GM19463 (cell line): Measurements from ENCODE around the gene VTI1A.
"Not testable (repeated sequence)": the region's sequence is repeated elsewhere in the genome, so short reads cannot be mapped to it uniquely, and the experiment has no call there.

Experiments used
- ATAC-seq: cut with Tn5 transposase; IDR thresholded peaks from one replicate; pipeline ENCODE4 v1.9.1; 2021; ENCODE audit warnings: mild to moderate bottlenecking, moderate library complexity; ENCODE audit not compliant: unreplicated experiment

The VTI1A gene

DNA sequence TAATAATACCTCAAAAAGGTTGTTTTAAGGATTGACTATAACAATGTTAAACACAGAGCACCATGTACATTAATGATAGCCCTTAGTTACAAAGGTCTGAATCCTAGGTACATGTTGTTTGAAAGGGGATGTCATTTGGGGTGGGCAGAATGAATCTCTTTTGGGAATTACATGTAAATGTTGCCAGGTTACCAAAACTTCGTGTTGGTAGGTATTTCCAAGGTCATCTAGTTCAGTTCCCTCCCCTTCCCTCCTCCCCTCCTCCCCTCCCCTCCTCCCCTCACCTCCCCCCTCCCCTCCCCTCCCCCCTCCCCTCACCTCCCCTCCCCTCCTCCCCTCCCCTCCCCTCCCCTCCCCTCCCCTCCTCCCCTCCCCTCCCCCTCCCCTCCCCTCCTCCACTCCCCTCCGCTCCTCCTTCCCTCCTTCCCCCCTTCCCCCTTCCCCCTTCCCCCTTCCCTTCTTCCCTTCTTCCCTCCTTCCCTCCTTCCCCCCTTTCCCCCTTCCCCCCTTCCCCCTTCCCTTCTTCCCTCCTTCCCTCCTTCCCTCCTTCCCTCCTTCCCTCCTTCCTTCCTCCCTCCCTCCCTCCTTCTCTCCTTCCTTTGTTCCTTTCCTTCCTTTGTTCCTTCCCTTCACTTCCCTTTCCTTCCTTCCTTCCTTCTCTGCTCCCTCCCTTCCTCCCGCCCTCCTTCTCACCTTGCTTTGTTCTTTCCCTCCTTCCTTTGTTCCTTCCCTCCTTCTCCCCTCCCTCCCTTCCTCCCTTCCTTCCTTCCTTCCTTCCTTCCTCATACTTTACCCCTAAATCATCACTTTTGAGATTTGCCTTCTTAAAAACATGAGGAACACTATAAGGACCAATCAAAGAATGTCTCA is 8.1 kb downstream of the VTI1A start:
- no peak for ATAC-seq

DNA sequence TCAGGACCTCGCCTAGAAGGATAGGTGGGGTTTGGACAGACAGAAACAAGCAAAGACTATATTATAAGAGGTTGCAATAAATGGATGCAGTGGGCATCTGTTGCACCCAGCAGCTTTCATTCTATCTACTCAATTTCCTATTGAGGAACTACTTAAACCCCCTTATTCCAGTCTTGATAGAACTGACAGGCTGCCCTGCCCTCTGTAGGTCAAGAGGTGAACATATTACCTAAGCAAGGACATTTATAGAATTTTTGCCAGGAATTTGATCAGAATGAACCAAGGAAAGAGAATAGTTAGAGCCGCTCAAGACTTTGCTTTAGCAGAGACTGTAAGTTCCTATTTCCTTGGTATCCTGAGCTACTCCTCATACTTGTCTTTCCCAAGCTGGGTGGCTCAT is 9.5 kb downstream of the VTI1A start:
- no peak for ATAC-seq

DNA sequence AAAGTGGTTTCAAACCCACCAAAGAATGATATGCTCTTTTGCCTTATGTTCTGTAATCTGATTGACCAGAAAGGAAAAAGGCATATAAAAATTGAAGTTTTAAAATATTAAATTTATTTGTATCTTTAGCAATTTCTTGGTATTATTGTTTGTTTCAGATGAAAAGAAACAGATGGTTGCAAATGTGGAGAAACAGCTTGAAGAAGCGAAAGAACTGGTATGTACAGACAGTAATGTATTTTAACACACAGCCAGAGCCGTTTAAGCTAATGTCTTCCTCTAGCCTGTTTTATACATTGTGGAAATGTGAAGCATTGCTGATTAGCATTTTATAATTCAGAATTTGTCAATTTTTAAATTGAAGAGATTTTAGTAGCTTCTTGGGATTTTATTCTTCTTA is 13.4 kb downstream of the VTI1A start:
- no peak for ATAC-seq

DNA sequence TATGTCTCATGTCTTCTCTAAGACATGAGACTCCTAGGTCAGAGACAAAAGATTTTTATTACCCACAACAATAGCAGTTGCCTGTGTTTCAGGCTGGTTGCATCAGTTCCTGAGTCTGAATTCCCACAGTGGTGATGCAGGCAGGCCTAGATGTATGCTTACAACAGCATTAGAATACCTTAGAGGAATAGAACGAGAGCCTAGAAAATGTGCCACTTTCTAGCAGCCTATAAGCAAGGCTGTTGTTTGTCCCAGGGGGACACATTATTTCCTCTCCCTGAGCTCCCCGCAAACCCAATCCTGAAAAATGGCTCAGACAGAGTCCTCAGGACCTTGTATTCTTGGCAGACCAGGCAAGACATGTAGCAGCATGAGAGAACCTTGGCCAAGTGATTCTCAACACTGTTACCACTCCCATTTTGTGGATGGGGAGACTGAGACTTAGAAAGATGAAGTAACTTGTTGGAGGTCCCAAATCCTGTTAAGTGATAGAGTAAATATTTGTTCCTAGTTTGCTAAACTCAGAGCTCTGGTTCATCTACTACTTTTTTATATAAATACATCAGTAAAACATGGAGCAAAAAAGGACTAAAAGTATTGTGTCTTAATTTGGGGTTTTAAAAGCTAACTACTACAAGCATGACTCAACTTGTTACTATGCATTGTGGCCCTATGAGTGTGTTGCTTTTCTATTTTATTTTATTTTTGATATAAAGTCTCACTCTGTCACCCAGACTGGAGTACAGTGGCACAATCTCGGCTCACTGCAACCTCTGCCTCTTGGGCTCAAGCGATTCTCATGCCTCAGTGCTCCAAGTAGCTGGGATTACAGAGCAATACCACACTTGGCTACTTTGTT is 14.2 kb downstream of the VTI1A start:
- no peak for ATAC-seq

DNA sequence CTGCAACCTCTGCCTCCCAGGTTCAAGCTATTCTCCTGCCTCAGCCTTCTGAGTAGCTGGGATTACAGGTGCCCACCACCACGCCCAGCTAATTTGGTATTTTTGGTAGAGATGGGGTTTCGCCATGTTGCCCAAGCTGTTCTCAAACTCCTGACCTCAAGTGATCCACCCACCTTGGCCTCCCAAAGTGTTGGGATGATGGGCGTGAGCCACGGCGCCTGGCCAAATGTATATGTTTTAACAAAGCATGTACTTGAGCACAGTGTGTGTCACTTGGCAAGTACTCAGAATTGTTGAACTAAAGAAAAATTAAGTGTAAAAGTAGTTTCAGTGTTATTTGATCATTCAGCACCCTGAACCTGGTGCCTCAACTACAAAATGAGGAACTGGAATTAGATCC is 17.1 kb downstream of the VTI1A start:
- ATAC-seq, result not testable (repeated sequence)

DNA sequence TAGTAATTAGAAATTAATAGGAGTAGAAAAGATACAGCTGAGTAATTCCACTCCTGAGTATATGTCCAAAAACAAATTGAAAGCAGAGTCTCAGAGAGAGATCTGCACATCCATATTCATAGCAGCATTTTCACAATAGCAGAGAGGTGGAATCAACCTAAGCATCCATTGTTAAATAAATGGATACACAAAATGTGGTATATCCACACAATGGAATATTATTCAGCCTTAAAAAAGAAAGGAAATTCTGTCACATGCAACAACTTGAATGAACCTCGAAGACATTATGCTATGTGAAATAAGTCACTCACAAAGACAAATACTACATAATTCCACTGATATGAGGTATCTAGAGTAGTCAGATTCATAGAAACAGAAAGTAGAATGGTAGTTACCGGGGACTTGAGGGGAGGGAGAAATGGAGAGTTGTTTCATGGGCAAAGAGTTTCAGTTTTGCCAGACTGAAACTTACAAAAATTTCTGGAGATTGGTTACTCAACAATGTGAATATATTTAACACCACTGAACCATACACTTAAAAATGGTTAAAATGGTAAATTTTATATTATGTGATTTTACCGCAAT is 18.4 kb downstream of the VTI1A start:
- no peak for ATAC-seq

DNA sequence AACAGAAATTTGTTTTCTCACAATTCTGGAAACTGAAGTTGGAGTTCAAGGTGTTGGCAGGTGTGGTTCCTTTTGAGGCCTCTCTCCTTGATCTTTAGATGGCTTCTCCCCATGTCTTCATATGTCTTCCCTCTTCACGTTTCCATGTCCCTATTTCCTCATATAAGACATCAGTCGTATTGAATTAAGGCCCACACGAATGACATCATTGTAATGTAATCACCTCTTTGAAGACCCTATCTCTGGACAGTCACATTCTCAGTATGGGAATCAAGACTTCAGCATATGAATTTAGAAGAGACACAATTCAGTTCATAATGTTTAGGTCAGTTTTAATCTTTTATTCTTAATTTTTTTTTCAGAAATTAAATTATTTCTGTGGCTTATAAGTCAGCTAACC is 19.8 kb downstream of the VTI1A start:
- ATAC-seq, result no peak

DNA sequence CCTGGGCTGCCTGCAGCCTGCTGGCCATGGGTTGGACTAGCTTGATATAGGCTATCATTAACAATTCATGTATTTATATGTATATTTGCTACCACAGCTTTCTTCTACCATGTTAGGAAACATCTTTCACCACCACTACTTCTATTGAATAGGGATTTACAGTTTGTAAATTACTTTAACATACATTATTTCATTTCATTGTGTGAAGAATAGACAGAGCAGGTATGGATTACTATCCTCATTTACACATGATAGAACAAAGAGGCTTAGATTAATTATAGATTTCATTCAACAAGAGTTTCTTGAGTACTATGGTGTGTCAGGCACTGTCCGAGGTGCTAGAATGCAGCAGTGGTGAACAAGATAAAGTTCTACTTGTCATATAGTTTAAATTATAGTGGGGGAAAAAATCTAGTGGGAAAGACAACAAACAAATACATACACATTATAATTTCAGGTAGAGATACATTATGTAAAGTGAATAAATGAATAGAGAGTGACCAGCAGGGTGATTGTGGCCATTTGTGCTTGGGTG is 20.6 kb downstream of the VTI1A start:
- no peak for ATAC-seq

DNA sequence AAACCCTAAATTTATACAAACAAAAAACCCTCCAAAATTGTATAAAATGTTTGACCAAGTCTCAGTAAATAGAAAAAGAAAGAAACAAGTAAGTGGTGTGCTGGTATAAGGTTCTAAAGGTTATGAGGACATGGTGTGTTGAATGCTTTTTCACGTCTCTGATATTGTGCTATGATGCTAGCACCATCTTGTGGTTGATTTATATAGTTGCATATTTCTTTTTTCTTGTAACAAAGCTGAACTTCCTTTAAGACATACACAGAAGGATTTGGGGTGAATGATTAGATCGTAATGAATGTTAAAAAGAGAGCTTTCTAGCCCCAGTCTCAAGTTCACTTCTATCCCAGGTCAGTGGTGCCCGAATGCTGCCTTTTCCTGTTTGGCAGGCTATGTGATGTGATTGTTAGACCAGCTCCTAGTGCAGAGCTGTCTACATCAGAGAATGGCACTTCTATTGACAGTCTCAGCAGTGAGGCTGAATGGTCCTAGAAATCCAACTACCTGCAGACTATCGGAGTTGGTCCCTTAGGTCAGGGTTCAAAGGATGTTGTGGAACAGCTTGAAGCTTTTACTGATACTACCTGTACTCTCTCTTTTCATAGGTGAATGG is 25.0 kb downstream of the VTI1A start:
- peak; percentile 56 for ATAC-seq

DNA sequence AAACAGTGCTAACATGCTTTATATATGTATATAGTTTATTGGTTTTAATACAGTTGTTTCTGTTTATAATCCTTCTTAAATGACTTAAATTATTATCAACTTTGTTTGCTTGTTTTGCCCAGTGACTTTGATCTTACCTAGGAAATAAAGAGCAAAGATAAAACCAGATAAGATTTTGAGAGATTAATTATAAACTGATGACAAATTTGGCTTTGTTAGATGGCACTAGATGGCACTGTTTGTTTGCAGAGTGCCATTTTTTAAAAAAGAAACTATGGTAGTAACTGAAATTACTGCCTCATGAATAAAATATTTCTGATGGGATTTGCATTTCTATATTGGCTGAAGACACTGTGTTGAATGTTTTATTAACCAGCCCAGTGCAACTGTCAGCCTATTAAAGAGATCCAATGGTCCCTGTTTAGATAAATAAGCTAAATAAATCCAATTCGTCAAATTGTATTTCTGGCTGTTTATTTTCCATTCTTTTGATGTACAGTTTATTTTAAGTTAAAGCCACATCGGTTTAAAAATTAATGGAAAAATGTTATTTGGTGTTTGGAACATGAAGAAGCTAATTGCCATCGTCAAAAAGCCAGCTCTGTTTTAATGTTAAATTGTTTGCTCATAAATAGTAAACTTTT is 28.7 kb downstream of the VTI1A start:
- ATAC-seq, result no peak

DNA sequence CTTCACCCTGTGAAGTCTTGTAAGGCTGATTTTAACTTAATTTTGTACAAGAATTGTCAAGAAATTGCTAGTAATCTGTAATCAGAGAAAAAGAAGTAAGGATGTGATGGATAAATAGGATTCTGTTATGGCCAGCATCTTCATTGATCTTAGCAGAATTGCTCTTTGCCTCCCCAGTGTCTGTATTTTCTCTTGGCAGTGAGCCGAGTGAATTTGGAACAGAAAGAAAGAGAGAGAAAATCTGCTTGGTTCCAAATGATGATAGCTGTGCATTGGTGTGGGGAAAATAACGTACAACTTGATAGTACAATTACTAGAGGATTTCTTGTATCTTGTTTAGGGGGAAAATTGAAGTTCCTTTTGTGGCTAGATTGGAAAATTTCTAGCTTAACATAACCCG is 34.6 kb downstream of the VTI1A start:
- no peak for ATAC-seq

DNA sequence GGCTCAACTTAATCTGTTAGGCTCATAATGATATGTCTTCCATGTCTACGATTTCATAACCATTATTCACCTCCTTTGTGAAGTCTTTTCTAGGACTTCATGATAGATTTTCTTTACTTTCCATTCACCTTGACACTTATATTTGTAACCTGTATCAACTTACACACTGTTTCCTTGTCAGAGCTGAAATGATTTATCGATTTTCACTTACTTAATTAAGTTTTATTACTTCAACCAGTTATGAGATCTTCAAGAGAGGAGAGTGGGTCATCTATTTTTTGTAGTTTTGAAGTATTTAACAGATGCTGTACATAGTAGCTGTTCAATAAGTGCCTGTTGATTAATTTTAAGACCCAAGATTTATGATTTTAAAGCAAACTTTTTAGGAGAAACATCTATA is 37.4 kb downstream of the VTI1A start:
- ATAC-seq, result no peak

DNA sequence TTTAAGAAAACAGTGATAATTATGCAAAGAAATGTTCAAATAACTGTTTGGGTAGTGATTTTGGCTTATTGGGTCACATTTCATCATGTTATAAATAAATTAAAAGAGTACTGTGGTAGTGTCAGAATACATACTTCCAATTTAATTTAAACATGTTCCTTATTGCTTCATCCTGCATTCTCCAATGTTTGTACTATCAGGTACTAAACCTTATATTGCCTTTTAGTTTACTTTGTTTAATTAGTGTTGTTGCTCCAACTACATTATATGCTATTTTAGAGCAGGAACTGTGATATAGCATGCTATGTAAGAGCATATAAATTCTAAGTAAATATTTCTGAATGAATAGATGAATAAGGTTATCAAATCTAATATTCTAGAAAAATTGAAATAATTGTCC is 40.9 kb downstream of the VTI1A start:
- ATAC-seq, result no peak

DNA sequence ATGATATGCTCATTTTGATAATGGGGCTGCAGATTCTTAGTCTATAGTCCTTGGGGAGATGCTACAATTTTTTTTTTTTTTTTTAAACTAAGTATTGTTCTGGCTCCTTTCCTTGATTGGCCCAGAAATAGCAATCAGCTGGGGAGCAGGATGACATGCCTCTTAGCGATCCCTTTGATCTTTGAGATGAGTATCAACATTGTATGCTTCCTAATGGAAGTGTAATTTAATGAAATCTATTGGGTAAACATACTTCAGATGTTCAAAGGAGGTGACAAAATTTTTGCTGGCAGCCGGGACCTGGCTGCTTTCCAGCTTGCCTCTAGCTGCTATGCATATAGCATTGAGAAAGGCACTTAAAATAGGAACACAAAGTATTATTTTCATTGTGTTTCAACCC is 43.5 kb downstream of the VTI1A start:
- no peak for ATAC-seq

DNA sequence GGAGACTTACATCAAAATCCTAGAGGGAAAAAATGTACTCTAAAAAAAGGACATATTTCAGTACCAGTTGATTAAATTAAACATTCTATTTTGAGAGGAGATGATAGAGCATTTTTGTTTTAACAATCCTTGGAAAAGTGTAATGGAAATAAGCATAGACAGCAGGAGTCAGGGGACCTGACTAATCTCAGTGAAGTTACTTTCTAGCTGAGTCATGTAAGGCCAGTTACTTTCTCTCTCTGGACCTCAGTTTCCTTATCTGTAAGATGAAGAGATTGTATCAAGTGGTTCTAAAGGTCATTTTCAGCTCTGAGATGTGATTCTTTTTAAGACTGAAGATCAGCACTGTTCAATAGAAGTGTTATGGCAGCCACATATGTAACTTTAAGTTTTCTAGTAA is 44.1 kb downstream of the VTI1A start:
- no peak for ATAC-seq

DNA sequence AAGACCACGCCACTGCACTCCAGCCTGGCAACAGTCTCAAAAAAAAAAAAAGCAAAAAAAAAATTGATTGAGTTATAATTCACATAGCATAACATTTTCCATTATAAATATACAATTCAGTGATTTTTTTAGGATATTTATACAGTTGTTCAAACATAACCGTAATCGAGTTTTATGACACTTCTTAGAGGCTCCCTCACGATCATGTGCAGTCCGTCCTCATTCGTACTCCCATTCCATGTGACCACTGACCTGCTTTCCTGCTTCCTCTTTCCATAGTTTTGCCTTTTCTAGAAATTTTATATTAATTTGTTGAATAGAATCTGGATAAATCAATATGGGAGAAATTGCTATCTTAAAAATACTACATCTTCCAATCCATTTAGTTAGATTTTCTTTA is 45.7 kb downstream of the VTI1A start:
- ATAC-seq, result no peak

DNA sequence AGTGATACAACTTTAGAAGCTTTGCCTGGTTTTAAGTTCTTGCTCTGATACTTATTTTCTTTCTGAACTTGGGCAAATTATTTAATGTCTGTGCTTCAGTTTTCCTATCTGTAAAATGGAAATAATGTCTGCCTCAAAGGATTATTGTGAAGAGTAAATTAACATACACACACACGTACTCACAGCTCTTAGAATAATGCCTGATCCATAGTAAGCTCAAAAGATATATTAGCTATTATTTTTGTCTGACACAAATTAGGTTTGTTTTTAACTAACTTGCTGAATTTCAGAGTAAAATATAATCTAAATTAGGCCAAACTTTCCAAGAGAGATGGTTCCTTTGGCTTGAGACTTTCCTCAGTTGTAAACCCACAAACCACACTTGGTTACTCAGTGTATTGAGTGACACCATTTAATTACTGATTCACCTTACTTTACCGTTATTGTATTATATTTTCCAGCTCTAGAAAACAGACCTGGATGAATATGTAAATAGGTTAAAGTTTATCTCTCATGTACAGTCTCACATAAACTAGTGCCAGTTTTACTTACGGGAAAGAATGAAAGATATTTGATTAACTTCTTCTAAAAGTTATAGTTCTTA is 50.4 kb downstream of the VTI1A start:
- ATAC-seq, result peak; percentile 85

DNA sequence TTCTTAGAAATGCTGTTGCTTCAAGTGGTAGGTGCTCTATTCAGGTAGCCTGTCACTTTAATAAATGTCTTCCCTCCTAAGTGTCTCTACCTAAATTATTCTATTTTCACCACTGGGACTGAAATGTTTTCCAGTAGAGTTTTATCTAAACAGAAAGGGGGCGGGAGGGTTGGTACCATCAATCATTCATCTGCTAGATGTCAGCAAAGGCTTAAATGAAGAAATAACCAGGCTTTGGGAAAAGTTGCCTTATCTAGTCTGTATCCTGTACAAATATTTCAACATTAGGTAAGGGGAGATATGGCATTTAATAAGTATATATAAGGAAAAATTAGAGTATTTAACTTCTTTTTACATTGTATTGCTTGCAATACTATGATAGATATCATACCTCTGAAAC is 51.8 kb downstream of the VTI1A start:
- ATAC-seq, result no peak

DNA sequence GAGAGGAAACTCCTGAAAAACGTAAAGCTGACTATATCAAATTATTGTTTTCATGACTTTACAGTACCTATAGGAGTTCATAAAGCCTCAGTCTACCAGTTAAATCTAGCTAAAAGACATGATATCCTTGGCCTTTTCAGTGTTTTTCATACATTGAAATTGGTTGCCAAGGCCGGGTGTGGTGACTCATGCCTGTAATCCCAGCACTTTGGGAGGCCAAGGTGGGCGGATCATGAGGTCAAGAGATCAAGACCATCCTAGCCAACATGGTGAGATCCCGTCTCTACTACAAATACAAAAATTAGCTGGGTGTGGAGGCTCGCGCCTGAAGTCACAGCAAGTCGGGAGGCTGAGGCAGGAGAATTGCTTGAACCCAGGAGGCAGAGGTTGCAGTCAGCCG is 53.0 kb downstream of the VTI1A start:
- ATAC-seq, result not testable (repeated sequence)

DNA sequence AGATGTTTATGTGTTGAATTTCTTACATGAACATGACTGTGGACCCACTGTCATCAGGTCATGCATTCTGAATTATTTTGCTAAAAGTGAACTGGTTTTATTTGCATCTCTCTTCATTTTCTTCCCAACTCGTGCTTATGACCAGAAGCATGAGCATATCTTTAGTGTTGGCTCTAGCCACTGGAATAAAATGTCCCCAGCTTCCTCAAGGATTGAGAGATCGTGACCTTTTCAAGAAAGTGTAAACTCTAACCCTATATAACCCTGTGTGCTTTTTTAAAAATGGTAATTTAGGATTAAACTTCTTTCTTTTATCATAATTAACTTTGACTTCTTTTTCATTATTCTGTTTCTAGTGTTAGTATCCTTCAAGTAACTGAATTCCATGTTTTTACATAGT is 55.5 kb downstream of the VTI1A start:
- ATAC-seq, result no peak
